Fibroblast of mammary gland (primary cell): ENCODE results near the gene NTMT2.
A peak's percentile ranks its signal among the peaks of the same experiment; 100 is the strongest.

Experiments used
- DNase-seq: peaks from one replicate; pipeline ENCODE4 v3.0.0-alpha.2; 2010; ENCODE audit warnings: low read depth
- H3K4me3 ChIP-seq: 2 replicates; pipeline ENCODE4 v1.5.1; 2011; ENCODE audit warnings: low read depth, mild to moderate bottlenecking, low read length, moderate library complexity; ENCODE audit not compliant: control insufficient read depth
- TF ChIP-seq, protein P1 (sequence below): conservative IDR thresholded peaks from 2 replicates; pipeline ENCODE4 v1.5.1; 2011; ENCODE audit warnings: low read depth, low read length, inconsistent platforms; ENCODE audit not compliant: control insufficient read depth, insufficient read depth

NTMT2 gene

DNA sequence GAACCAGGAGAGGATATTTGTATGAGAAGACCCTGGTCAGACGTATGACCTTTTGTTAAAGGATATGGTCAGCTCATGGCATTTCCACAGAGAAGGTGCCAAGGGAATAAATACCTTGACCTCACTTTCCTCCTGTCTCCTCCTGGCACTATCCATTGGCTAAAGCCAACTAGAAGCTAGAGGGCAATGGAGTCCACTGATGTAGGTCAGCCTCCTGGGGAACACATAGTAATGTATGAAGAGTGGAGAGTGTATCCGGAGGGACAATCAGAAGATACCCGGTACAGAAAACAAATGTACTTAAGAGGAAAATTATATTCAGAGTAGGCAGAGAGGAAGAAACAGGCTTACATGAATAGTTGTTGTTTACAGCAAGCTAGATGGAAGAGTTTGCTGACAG is 698 bp upstream of the NTMT2 start:
- H3K4me3 ChIP-seq, result no peak overlapping the region
- TF ChIP-seq, protein P1, sequence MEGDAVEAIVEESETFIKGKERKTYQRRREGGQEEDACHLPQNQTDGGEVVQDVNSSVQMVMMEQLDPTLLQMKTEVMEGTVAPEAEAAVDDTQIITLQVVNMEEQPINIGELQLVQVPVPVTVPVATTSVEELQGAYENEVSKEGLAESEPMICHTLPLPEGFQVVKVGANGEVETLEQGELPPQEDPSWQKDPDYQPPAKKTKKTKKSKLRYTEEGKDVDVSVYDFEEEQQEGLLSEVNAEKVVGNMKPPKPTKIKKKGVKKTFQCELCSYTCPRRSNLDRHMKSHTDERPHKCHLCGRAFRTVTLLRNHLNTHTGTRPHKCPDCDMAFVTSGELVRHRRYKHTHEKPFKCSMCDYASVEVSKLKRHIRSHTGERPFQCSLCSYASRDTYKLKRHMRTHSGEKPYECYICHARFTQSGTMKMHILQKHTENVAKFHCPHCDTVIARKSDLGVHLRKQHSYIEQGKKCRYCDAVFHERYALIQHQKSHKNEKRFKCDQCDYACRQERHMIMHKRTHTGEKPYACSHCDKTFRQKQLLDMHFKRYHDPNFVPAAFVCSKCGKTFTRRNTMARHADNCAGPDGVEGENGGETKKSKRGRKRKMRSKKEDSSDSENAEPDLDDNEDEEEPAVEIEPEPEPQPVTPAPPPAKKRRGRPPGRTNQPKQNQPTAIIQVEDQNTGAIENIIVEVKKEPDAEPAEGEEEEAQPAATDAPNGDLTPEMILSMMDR, result no peak
- no peak for DNase-seq

DNA sequence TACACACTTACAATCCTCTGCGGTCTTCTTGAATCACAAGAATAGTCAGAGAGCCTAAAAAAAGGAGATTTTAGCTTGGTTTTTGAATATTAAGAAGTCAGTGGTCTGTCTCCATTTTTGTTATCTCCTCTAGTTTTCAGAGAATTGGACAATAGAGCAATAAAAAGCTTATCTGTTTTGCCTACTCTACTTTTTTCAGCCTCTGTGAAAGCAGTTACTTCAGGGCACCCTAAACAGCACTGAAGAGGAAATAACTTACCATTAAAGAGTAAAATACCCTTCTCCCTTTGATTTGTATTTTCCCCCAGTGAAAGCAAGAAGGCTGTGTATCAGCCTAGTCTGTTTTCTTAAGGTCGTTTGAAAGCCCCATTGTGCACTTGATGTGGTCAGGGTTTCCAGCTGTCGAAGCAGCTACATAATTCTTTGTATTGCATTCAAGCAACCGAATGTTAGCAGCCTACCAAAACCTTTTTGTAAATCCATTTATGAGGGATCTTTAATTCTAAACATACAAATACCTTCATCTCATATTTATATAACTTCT is 1.0 kb downstream of the NTMT2 start:
- H3K4me3 ChIP-seq, result no peak overlapping the region
- TF ChIP-seq, protein P1, result no peak
- no peak for DNase-seq

DNA sequence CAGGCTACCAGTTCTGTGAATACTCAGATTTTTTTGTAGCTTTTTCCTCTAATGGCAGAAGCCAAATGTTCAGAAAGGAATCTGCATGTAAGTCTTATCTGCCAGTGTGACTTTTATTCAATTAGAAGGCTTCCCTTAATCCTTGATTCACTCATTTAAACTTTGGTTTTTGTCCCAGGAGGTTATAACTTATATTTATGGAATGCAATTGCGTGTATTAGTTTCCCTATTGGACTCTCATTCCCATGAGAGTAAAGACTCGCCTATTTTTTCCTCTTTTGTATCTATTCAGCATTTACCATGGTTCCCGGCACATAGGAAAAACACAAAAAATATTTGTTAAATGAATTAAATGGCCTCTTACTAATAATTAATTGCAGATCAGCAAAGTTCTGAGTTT is 3.5 kb downstream of the NTMT2 start:
- no peak overlapping the region for H3K4me3 ChIP-seq
- DNase-seq, result peak; percentile 54
- TF ChIP-seq, protein P1, result no peak

DNA sequence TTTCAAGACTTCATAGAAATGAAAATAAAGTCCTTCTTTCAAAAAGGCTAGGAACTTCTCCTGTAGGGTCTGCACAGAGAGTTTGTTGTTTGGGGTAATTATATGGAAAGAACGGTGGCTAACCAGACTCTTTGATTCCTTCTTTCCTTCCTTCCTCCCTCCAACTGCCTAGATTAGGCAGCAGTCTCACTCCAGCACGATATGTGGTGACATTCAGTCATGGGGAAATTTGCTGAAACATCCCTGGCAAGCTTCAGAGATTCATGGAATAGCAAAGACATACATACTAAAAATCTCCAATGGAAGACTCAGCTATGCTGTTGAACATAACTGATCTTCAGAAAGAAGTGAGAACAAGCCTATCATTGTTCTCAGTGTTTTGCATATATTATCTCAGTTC is 4.3 kb downstream of the NTMT2 start:
- TF ChIP-seq, protein P1, result no peak
- no peak overlapping the region for H3K4me3 ChIP-seq
- DNase-seq, result no peak

DNA sequence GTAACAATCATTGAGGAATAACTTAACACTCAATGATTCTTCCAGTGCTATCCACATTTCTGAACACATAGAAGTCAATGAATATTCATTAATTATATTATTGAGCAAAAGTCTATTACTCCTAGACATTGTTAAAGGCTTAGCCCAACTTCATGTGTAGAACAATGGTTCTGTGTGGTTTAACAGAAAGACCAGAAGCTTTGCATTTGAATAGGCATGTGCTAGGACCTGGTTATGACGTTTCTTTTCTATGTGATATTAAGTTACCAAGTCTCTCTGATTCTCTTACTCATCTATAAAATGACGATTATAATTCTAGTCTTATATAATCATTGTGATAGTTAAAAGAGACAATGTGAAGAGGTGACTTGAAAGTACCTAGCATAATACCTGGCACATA is 5.2 kb downstream of the NTMT2 start:
- H3K4me3 ChIP-seq, result no peak overlapping the region
- DNase-seq, result no peak
- TF ChIP-seq, protein P1, result no peak

DNA sequence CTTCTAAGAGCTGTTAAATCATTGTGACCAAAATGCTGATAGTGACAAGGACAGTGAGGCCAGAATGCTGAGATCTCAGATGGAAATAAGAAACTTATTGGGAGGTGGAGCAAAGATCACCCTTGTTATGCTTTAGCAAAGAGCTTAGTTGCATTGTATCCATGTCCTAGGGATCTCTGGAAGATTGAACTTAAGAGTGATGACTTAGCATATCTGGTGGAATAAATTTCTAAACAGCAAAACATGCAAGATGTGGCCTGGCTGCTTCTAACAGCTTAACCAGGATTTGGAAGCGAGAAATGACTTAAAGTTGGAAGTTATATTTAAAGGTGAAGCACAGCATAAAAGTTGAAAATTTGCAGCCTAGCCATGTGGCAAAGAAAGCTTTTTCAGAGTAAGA is 7.7 kb downstream of the NTMT2 start:
- no peak overlapping the region for H3K4me3 ChIP-seq
- no peak for DNase-seq
- TF ChIP-seq, protein P1, result no peak

DNA sequence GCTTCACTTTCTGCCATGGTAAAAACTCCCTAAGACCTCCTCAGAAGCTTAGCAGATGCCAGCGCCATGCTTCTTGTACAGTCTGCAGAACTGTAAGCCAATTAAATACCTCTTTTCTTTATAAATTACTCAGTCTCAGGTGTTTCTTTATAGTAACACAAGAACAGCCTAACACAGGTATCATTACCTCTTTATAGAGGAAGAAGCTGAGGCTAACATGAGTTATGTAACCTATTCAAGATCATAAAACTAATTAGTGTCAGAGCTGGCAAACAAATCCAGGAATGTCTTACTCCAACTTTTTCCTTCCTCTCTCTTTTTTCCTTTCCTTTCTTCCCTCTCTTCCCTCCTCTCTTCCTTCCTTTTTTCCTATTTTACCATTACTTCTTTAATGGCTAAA is 9.3 kb downstream of the NTMT2 start:
- TF ChIP-seq, protein P1, result no peak
- no peak overlapping the region for H3K4me3 ChIP-seq
- no peak for DNase-seq
